H9 (cell line): Measurements from ENCODE around the gene RARS1. TPM values are rescaled to one million over a fixed set of nuclear protein-coding genes. Genes with fewer than 3 reads are reported as not detected.

ENCODE experiments used
- DNase-seq: peaks from one replicate; pipeline ENCODE4 v3.0.0-alpha.2; 2017
- H2AFZ ChIP-seq: one replicate; pipeline ENCODE4 v1.6.1; 2013; ENCODE audit warnings: mild to moderate bottlenecking, low read length, control low read depth, moderate library complexity
- H2AK5ac ChIP-seq: 2 replicates; pipeline ENCODE4 v1.6.1; 2013; ENCODE audit warnings: low read length, control low read depth, mixed read lengths; ENCODE audit not compliant: insufficient read length
- H2BK120ac ChIP-seq: one replicate; pipeline ENCODE4 v1.6.1; 2013; ENCODE audit warnings: low read depth, mild to moderate bottlenecking, low read length, control low read depth, inconsistent platforms; ENCODE audit not compliant: poor library complexity, severe bottlenecking
- H2BK12ac ChIP-seq: 2 replicates; pipeline ENCODE4 v1.6.1; 2013; ENCODE audit warnings: low read length, control low read depth, mixed read lengths, low read depth; ENCODE audit not compliant: insufficient read length
- H2BK15ac ChIP-seq: 2 replicates; pipeline ENCODE4 v1.6.1; 2013; ENCODE audit warnings: low read depth, low read length, control low read depth
- H2BK20ac ChIP-seq: one replicate; pipeline ENCODE4 v1.6.1; 2013; ENCODE audit warnings: low read depth, mild to moderate bottlenecking, low read length, control low read depth, inconsistent platforms; ENCODE audit not compliant: poor library complexity, severe bottlenecking
- H2BK5ac ChIP-seq: 2 replicates; pipeline ENCODE4 v1.6.1; 2013; ENCODE audit warnings: low read length, control low read depth, mixed read lengths; ENCODE audit not compliant: insufficient read length
- H3K14ac ChIP-seq: 2 replicates; pipeline ENCODE4 v1.6.1; 2013; ENCODE audit warnings: low read length, control low read depth; ENCODE audit not compliant: insufficient read depth
- H3K18ac ChIP-seq: 2 replicates; pipeline ENCODE4 v1.6.1; 2013; ENCODE audit warnings: low read depth, mild to moderate bottlenecking, mixed read lengths, low read length, control low read depth; ENCODE audit not compliant: insufficient read length
- H3K23ac ChIP-seq: 2 replicates; pipeline ENCODE4 v1.6.1; 2013; ENCODE audit warnings: low read length, control low read depth, mixed read lengths, low read depth; ENCODE audit not compliant: insufficient read length
- H3K23me2 ChIP-seq: 2 replicates; pipeline ENCODE4 v1.6.1; 2013; ENCODE audit warnings: low read depth, mild to moderate bottlenecking, mixed read lengths, low read length, control low read depth; ENCODE audit not compliant: insufficient read length, poor library complexity, severe bottlenecking
- H3K27ac ChIP-seq: 2 replicates; pipeline ENCODE4 v1.5.1; 2013; ENCODE audit warnings: low read length, control low read depth, mixed read lengths, low read depth; ENCODE audit not compliant: insufficient read length
- H3K27me3 ChIP-seq: 2 replicates; pipeline ENCODE4 v1.6.1; 2013; ENCODE audit warnings: low read length, control low read depth, inconsistent platforms; ENCODE audit not compliant: insufficient read depth
- H3K4ac ChIP-seq: 2 replicates; pipeline ENCODE4 v1.6.1; 2013; ENCODE audit warnings: low read depth, mild to moderate bottlenecking, control low read depth, inconsistent platforms, low read length, moderate library complexity
- H3K4me1 ChIP-seq: 2 replicates; pipeline ENCODE4 v1.6.1; 2013; ENCODE audit warnings: low read length, control low read depth, inconsistent platforms; ENCODE audit not compliant: insufficient read depth
- H3K4me2 ChIP-seq: 2 replicates; pipeline ENCODE4 v1.6.1; 2013; ENCODE audit warnings: low read length, control low read depth, mixed read lengths; ENCODE audit not compliant: insufficient read length, insufficient read depth
- H3K56ac ChIP-seq: 2 replicates; pipeline ENCODE4 v1.6.1; 2013; ENCODE audit warnings: low read depth, mild to moderate bottlenecking, mixed read lengths, low read length, control low read depth; ENCODE audit not compliant: insufficient read length
- H3K79me1 ChIP-seq: 2 replicates; pipeline ENCODE4 v1.6.1; 2013; ENCODE audit warnings: low read depth, mild to moderate bottlenecking, moderate library complexity, low read length, control low read depth, inconsistent platforms; ENCODE audit not compliant: insufficient read depth, poor library complexity, severe bottlenecking
- H3K79me2 ChIP-seq: 2 replicates; pipeline ENCODE4 v1.6.1; 2013; ENCODE audit warnings: low read length, control low read depth, inconsistent platforms; ENCODE audit not compliant: insufficient read depth
- H3K9ac ChIP-seq: 2 replicates; pipeline ENCODE4 v1.6.1; 2013; ENCODE audit warnings: low read length, control low read depth, mixed read lengths; ENCODE audit not compliant: insufficient read length; ENCODE audit errors: extremely low read depth
- H3K9me3 ChIP-seq: one replicate; pipeline ENCODE4 v1.6.1; 2013; ENCODE audit warnings: low read depth, low read length, inconsistent platforms; ENCODE audit not compliant: control insufficient read depth
- H3T11ph ChIP-seq: one replicate; pipeline ENCODE4 v1.6.1; 2013; ENCODE audit warnings: mild to moderate bottlenecking, low read length, control low read depth, inconsistent platforms
- H4K20me1 ChIP-seq: one replicate; pipeline ENCODE4 v1.6.1; 2013; ENCODE audit not compliant: control insufficient read depth, insufficient read length, insufficient read depth
- H4K5ac ChIP-seq: 2 replicates; pipeline ENCODE4 v1.6.1; 2013; ENCODE audit warnings: low read depth, mild to moderate bottlenecking, mixed read lengths, low read length, control low read depth; ENCODE audit not compliant: insufficient read length
- H4K8ac ChIP-seq: replicated peaks from 2 replicates; pipeline ENCODE4 v1.6.1; 2013; ENCODE audit warnings: low read length, control low read depth, mixed read lengths, low read depth; ENCODE audit not compliant: insufficient read length
- H4K91ac ChIP-seq: 2 replicates; pipeline ENCODE4 v1.6.1; 2013; ENCODE audit warnings: low read depth, mild to moderate bottlenecking, moderate library complexity, mixed read lengths, low read length, control low read depth; ENCODE audit not compliant: insufficient read length
- H3K27ac Mint-ChIP-seq, 3 experiments: 2 replicates in 2 of 3; 3 replicates in 1 of 3; pipeline ENCODE4 v1.8.0; 2020 to 2021; ENCODE audit warnings: mixed read lengths in 3 of 3, mild to moderate bottlenecking in 1 of 3, moderate library complexity in 1 of 3
- H3K27me3 Mint-ChIP-seq: 2 replicates; pipeline ENCODE4 v1.8.0; 2021; ENCODE audit warnings: low read depth, mild to moderate bottlenecking, moderate library complexity, mixed read lengths
- H3K36me3 Mint-ChIP-seq, 3 experiments: 2 replicates in 2 of 3; 3 replicates in 1 of 3; pipeline ENCODE4 v1.8.0; 2020 to 2021; ENCODE audit warnings: low read depth in 3 of 3, mixed read lengths in 3 of 3; ENCODE audit not compliant: insufficient read depth in 1 of 3
- H3K4me1 Mint-ChIP-seq, 2 experiments: 2 replicates each; pipeline ENCODE4 v1.8.0; 2020; ENCODE audit warnings: mixed read lengths in 2 of 2
- H3K4me3 Mint-ChIP-seq, 2 experiments: 2 replicates in 1 of 2; 3 replicates in 1 of 2; pipeline ENCODE4 v1.8.0; 2020 to 2021; ENCODE audit warnings: mild to moderate bottlenecking in 2 of 2, mixed read lengths in 2 of 2, moderate library complexity in 1 of 2
- H3K9me3 Mint-ChIP-seq, 2 experiments: 2 replicates in 1 of 2; 3 replicates in 1 of 2; pipeline ENCODE4 v1.8.0; 2020; ENCODE audit warnings: mild to moderate bottlenecking in 2 of 2, mixed read lengths in 2 of 2, moderate library complexity in 1 of 2
- CTCF ChIP-seq: fragments of 200-600 bp; sonication (generic); conservative IDR thresholded peaks from 3 replicates; pipeline ENCODE4 v1.8.0; 2021; ENCODE audit warnings: antibody characterized with exemption, mild to moderate bottlenecking
- WGBS: extraction: QIAGEN DNeasy Blood & Tissue Kit; methylation state at CpG from one replicate; pipeline ENCODE4 v1.1.7; 2013; ENCODE audit warnings: missing lambda C conversion rate, low lambda C conversion rate, mixed read lengths; ENCODE audit not compliant: insufficient read length; ENCODE audit errors: extremely low coverage; 5-methylcytosine and 5-hydroxymethylcytosine counted together
- total RNA-seq: library from RNA; stranded (reverse); gene quantifications from 2 replicates; pipeline ENCODE4 v1.2.1, GENCODE V29; 2021

Gene RARS1
- total RNA-seq, 1 experiment from 2014 or later, result 108 TPM

- H3K27me3 ChIP-seq, result peaks cover 7% of the 10 kb centered on the region; the same call in 1 of the 2 replicates
- H3K9ac ChIP-seq, result no peak overlapping the region
- no peak overlapping the region for H3K4ac ChIP-seq
- H3K4me1 ChIP-seq, result peaks cover 5% of the 10 kb centered on the region
- no peak overlapping the region for H3K14ac ChIP-seq
- no peak overlapping the region for H2BK20ac ChIP-seq
- H2BK12ac ChIP-seq, result no peak overlapping the region
- no peak overlapping the region for H2BK5ac ChIP-seq
- H2BK15ac ChIP-seq, result no peak overlapping the region
- H2BK120ac ChIP-seq, result no peak overlapping the region
- H2AFZ ChIP-seq, result no peak overlapping the region
- no peak overlapping the region for H4K8ac ChIP-seq
- no peak overlapping the region for H4K91ac ChIP-seq
- no peak for TF ChIP-seq CTCF
- no peak overlapping the region for H2AK5ac ChIP-seq
- WGBS, result no CpG with 5 or more reads among the region's 4 CpGs
- no peaks in the 10 kb centered on the region for H3K79me2 ChIP-seq
- H3K4me2 ChIP-seq, result no peak overlapping the region
- DNase-seq, result no peak
- no peaks in the 10 kb centered on the region for H3K79me1 ChIP-seq
- no peak overlapping the region for H3K27ac ChIP-seq
- H3K23me2 ChIP-seq, result peaks cover 4% of the 10 kb centered on the region
- Mint-ChIP-seq H3K4me3 (no peak overlapping the region), H3K4me1 (peaks cover 17 to 28% of the 10 kb centered on the region in 2 experiments), H3K27me3 (peaks cover 34% of the 10 kb centered on the region), H3K36me3 (peaks cover 0 to 7% (median 2%) of the 10 kb centered on the region in 3 experiments; a peak in 3 of 7 replicates), H3K27ac (no peak overlapping the region), H3K9me3 (peaks cover 3 to 8% of the 10 kb centered on the region in 2 experiments; a peak in 2 of 5 replicates)
- H4K5ac ChIP-seq, result no peak overlapping the region
- no peak overlapping the region for H3T11ph ChIP-seq
- no peak overlapping the region for H3K56ac ChIP-seq
- H3K23ac ChIP-seq, result no peak overlapping the region
- no peaks in the 10 kb centered on the region for H4K20me1 ChIP-seq
- no peak overlapping the region for H3K18ac ChIP-seq
- H3K9me3 ChIP-seq, result no peaks in the 10 kb centered on the region
These were observed 41.6 kb downstream of the RARS1 start for GRCh38 chr5:168527756-168528295.
